Measurements from ENCODE around the gene GLG1.
"Not testable (repeated sequence)": the region's sequence is repeated elsewhere in the genome, so short reads cannot be mapped to it uniquely, and the experiment has no call there.

DNA sequence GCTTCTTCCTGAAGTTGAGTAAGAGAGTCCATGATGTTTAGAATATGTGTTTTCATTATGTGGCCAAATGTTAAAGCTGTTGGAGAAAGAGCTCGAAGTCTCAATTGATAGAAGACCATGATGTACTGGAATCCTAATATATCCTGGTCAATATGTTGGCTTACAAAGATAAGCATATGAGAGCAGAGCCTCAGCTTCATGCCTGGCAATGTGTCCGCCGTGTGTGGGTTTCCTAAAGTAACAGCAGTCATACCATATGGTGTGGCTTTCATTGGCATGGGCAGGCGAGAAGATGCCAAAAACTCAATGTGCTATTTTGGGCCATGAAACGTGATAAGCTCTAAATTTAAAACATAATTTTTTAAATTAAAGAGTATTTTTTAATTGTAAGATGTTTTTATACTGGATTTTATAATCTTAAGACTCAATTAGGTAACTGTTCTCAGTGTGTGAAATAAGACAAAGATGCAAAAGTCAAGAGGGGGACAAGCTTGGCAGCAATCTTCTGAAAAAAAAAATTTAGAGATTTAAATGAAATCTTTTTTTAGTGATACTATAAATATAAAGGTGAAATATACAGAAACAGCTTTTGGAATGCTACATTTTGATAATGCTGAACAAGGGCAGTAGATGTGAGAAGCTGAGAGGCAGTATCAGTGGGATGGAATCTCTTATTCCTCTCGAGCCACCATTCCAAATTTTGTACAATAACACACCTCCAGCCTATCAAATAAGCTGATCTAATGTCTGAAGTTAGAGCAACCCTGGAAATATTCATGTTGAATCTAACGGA lies 56.5 kb downstream of the GLG1 start:
- not testable (repeated sequence) for TF ChIP-seq POLR2A, CTCF (IDR thresholded peaks at IDR 0.05)
